ENCODE measurements around the gene DCAF5. TPM values are rescaled to one million over a fixed set of nuclear protein-coding genes. Genes with fewer than 3 reads are reported as not detected.
"Not testable (repeated sequence)": the region's sequence is repeated elsewhere in the genome, so short reads cannot be mapped to it uniquely, and the experiment has no call there.

Gene DCAF5
- polyA plus RNA-seq, 3 donors from 2014 or later, result 68.7 to 121 (median 71.6) TPM

- DNase-seq, result no peak
- Mint-ChIP-seq H3K4me3 (no peak overlapping the region), H3K9me3 (no peaks in the 10 kb centered on the region), H3K4me1 (peaks cover 3 to 7% of the 10 kb centered on the region in 2 donors), H3K27me3 (ENCODE audit: low read depth in 3 of 3) (peaks cover 0 to 14% (median 8%) of the 10 kb centered on the region in 3 donors), H3K36me3 (no peaks in the 10 kb centered on the region), H3K27ac (no peak overlapping the region)
These were observed 116.0 kb downstream of the DCAF5 start for GRCh38 chr14:69036757-69037506.

GRCh38 chr14:69034612-69035262 lies 118.2 kb downstream of the DCAF5 start:
- DNase-seq, result no peak

GRCh38 chr14:69027242-69027913 lies 125.5 kb downstream of the DCAF5 start:
- H3K4me3 Mint-ChIP-seq, result no peak overlapping the region
- no peaks in the 10 kb centered on the region for H3K4me1 Mint-ChIP-seq
- peaks cover 0 to 5% (median 0%) of the 10 kb centered on the region in 3 donors for H3K27me3 Mint-ChIP-seq (ENCODE audit: low read depth in 3 of 3)
- no peaks in the 10 kb centered on the region for H3K9me3 Mint-ChIP-seq
- no peak overlapping the region for H3K27ac Mint-ChIP-seq
- H3K36me3 Mint-ChIP-seq, result no peaks in the 10 kb centered on the region
- DNase-seq, result no peak

More at GRCh38 chr14:69034612-69035262, 118.2 kb downstream of the DCAF5 start:
- no peaks in the 10 kb centered on the region for H3K9me3 Mint-ChIP-seq
- no peaks in the 10 kb centered on the region for H3K36me3 Mint-ChIP-seq
- H3K27me3 Mint-ChIP-seq (ENCODE audit: low read depth in 3 of 3), result peaks cover 0 to 17% (median 6%) of the 10 kb centered on the region in 3 donors
- peaks cover 3 to 7% of the 10 kb centered on the region in 2 donors for H3K4me1 Mint-ChIP-seq
- H3K4me3 Mint-ChIP-seq, result no peak overlapping the region
- no peak overlapping the region for H3K27ac Mint-ChIP-seq

- no peak overlapping the region for H3K4me3 Mint-ChIP-seq
- H3K27ac Mint-ChIP-seq, result no peak overlapping the region
- no peaks in the 10 kb centered on the region for H3K36me3 Mint-ChIP-seq
- H3K27me3 Mint-ChIP-seq (ENCODE audit: low read depth in 3 of 3), result peaks cover 0 to 2% (median 0%) of the 10 kb centered on the region in 3 donors
- no peaks in the 10 kb centered on the region for H3K4me1 Mint-ChIP-seq
- no peak for DNase-seq
- H3K9me3 Mint-ChIP-seq, result no peaks in the 10 kb centered on the region
These were observed 129.9 kb downstream of the DCAF5 start for GRCh38 chr14:69023035-69023434.

GRCh38 chr14:69022093-69022492 lies 130.8 kb downstream of the DCAF5 start:
- H3K4me1 Mint-ChIP-seq; H3K36me3 Mint-ChIP-seq; H3K27me3 Mint-ChIP-seq (ENCODE audit: low read depth in 3 of 3); H3K4me3 Mint-ChIP-seq; H3K27ac Mint-ChIP-seq; DNase-seq; H3K9me3 Mint-ChIP-seq: not testable (repeated sequence)

- no peak overlapping the region for H3K27ac Mint-ChIP-seq
- H3K4me1 Mint-ChIP-seq, result no peaks in the 10 kb centered on the region
- H3K9me3 Mint-ChIP-seq, result no peaks in the 10 kb centered on the region
- H3K27me3 Mint-ChIP-seq (ENCODE audit: low read depth in 3 of 3), result peaks cover 0 to 2% (median 0%) of the 10 kb centered on the region in 3 donors
- no peaks in the 10 kb centered on the region for H3K36me3 Mint-ChIP-seq
- no peak for DNase-seq
- no peak overlapping the region for H3K4me3 Mint-ChIP-seq
These were observed 135.2 kb downstream of the DCAF5 start for GRCh38 chr14:69017706-69018105.

GRCh38 chr14:69014829-69015259 lies 138.1 kb downstream of the DCAF5 start:
- H3K36me3 Mint-ChIP-seq, result no peaks in the 10 kb centered on the region
- no peak overlapping the region for H3K27ac Mint-ChIP-seq
- no peaks in the 10 kb centered on the region for H3K27me3 Mint-ChIP-seq (ENCODE audit: low read depth in 3 of 3)

GRCh38 chr14:69013943-69014782 lies 138.8 kb downstream of the DCAF5 start:
- Mint-ChIP-seq H3K36me3 (no peaks in the 10 kb centered on the region), H3K9me3 (no peaks in the 10 kb centered on the region), H3K4me3 (no peak overlapping the region), H3K27me3 (ENCODE audit: low read depth in 3 of 3) (no peaks in the 10 kb centered on the region), H3K4me1 (no peaks in the 10 kb centered on the region), H3K27ac (no peak overlapping the region)
- DNase-seq, result no peak

More at GRCh38 chr14:69014829-69015259, 138.1 kb downstream of the DCAF5 start:
- Mint-ChIP-seq H3K9me3 (no peaks in the 10 kb centered on the region), H3K4me1 (no peaks in the 10 kb centered on the region), H3K4me3 (no peak overlapping the region)
- DNase-seq, result no peak

- H3K9me3 Mint-ChIP-seq, result no peaks in the 10 kb centered on the region
- H3K27ac Mint-ChIP-seq, result no peak overlapping the region
- H3K4me3 Mint-ChIP-seq, result no peak overlapping the region
- DNase-seq, result no peak
- H3K4me1 Mint-ChIP-seq, result no peaks in the 10 kb centered on the region
- no peaks in the 10 kb centered on the region for H3K27me3 Mint-ChIP-seq (ENCODE audit: low read depth in 3 of 3)
- no peaks in the 10 kb centered on the region for H3K36me3 Mint-ChIP-seq
These were observed 140.5 kb downstream of the DCAF5 start for GRCh38 chr14:69012256-69012953.

- Mint-ChIP-seq H3K27ac (no peak overlapping the region), H3K4me3 (no peak overlapping the region), H3K27me3 (ENCODE audit: low read depth in 3 of 3) (peaks cover 0 to 2% (median 0%) of the 10 kb centered on the region in 3 donors), H3K36me3 (no peaks in the 10 kb centered on the region), H3K9me3 (no peaks in the 10 kb centered on the region), H3K4me1 (no peaks in the 10 kb centered on the region)
- DNase-seq, result no peak
These were observed 142.3 kb downstream of the DCAF5 start for GRCh38 chr14:69010648-69011047.

- DNase-seq, result no peak
- no peak overlapping the region for H3K27ac Mint-ChIP-seq
- H3K36me3 Mint-ChIP-seq, result no peaks in the 10 kb centered on the region
- no peaks in the 10 kb centered on the region for H3K9me3 Mint-ChIP-seq
- no peak overlapping the region for H3K4me3 Mint-ChIP-seq
- no peaks in the 10 kb centered on the region for H3K4me1 Mint-ChIP-seq
- peaks cover 0 to 3% (median 2%) of the 10 kb centered on the region in 3 donors for H3K27me3 Mint-ChIP-seq (ENCODE audit: low read depth in 3 of 3)
These were observed 144.5 kb downstream of the DCAF5 start for GRCh38 chr14:69008421-69008884.

- H3K4me3 Mint-ChIP-seq, result no peak overlapping the region
- H3K27ac Mint-ChIP-seq, result no peak overlapping the region
These were observed 146.6 kb downstream of the DCAF5 start for GRCh38 chr14:69006346-69006745.

More at GRCh38 chr14:69006346-69006745, 146.6 kb downstream of the DCAF5 start:
- DNase-seq, result no peak
- Mint-ChIP-seq H3K4me1 (no peaks in the 10 kb centered on the region), H3K27me3 (ENCODE audit: low read depth in 3 of 3) (peaks cover 0 to 3% (median 2%) of the 10 kb centered on the region in 3 donors), H3K36me3 (no peaks in the 10 kb centered on the region), H3K9me3 (no peaks in the 10 kb centered on the region)

All from immature natural killer cell (primary cell).